ENCODE measurements around the gene C1QTNF7. TPM values are rescaled to one million over a fixed set of nuclear protein-coding genes. Genes with fewer than 3 reads are reported as not detected.

The C1QTNF7 gene
- total RNA-seq, 1 donor from 2014 or later = 0.45 TPM

DNA sequence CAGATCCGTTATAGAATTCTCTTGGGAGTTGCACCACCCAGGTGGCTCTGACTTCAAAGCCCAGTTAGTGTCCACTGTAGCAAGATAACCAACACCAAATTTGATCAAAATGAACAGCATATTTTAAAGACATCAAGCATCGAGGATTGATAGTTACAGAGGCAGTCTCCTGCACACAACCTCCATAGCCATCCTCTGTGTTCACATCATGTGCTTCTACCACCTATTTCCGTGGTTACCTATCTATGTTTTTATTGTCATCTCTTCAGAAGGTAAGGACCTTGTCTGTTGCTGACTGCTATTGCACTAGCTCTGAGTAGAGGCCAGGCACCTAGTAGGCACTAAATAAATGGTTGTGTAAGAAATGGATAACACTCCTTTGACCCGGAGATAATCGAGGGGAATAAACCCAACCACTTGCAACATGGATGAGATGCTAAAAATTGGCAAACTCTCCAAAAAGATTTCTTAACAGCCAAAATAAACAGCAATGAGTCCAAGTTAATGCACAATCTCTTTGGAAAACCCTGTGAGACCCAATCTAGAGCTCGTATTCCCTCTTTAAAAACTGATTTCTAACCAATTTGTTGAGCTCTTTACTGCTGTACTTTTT, 14.7 kb upstream of the C1QTNF7 start:
- peak; percentile 88 for ATAC-seq

DNA sequence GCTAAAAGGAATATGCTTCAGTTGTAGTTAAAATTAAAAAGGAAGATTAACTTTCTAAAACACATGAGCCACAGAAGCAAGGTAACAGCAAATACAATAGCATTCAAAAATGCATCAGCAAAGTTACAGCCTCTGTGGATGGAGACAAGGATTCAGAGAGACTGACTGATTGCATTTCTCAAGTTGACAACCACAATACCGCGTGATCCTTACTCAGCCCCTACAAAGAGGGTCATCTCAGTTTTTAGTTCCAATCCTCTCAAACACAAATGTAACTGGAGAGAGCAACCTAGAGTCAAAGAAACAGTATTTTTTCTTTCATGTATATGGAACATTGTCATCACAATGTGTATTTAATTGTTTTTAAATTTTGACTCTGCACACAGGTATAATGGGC, 14.2 kb upstream of the C1QTNF7 start:
- ATAC-seq (peak; percentile 11), DNase-seq (ENCODE audit: low spot score) (no peak)

More for the DNA sequence above, 14.7 kb upstream of the C1QTNF7 start:
- DNase-seq (ENCODE audit: low spot score) = no peak

DNA sequence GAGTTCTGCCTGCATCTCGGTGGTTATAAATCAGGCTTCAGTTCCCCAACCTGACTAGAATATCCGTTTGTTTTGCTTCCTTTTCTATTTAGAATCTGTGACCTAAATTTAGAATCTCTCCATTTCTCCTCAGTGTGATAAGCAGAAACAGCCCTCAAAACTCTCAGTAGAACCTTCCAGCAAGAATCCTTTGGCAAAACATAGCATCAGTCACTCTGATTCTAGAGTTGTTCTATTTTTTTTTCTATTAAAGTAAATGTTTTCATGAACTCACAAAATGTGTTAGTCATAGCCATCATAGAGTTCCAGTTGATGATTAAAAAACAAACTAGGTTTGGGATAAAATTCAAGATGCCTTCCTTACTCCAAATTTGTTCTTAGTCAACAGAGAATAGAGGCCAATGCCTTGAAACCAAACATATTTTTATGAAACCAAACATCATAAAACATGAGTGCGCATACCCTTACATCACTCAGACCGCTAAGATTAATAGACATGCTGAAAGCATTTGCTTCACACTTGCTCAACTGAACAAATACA, 13.2 kb upstream of the C1QTNF7 start:
- no peak for DNase-seq (ENCODE audit: low spot score)
- no peak for ATAC-seq

DNA sequence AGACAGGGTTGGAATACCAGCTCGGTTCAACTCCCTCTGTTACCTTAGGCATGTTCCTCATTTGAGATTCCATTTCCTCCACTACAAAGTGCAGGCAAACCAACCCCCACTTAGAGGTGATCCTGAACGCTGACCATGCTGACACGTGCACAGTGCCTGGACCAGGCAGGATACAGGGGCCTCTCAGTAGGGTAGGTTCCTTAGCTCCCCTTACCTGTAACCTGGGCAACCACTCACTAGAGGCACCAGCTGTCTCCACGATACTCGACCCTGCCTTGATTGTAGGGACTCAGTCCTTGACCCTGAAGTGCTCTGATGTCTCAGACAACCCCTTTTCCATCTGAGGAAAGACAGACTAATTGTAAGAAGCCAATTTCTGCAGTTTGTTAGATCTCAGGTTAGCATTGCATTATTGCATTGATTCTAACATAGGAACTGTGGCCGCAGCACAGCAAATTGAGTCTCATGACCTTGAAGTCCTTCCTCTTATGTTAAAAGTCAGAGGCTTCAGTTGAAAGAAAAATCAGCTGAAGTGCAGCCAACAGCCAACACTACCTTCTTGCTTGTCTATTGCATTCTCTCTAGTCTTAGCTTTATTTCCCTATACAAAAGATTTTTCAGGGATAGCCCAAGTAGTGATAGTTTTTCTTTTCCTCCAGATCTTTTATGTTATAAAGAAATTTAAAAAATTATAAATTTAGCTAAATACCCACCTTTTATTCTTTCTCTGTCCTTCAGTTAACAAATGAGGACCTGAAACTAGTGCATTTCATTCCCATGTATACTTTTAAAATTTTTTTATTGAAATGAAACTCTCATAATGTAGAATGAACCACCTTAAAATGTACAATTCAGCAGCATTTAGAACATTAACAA, 11.2 kb upstream of the C1QTNF7 start:
- DNase-seq (ENCODE audit: low spot score) = no peak
- ATAC-seq = no peak

DNA sequence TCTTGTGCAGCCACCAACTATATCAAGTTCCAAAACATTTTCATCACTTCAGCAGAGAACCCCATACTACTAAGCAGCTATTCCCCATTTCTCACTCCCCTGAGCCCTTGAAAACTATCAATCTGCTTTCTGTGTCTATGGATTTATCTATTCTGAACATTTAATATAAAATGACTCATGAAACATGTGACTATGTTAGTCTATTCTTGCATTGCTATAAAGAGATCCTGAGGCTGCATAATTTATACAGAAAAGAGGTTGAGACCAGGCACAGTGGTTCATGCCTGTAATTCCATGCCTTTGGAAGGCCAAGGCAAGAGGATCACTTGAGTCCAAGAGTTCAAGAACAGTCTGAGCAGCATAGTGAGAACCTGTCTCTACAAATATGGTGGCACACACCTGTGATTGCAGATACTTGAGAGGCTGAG, 10.6 kb upstream of the C1QTNF7 start:
- DNase-seq (ENCODE audit: low spot score) (no peak), ATAC-seq (no peak)

DNA sequence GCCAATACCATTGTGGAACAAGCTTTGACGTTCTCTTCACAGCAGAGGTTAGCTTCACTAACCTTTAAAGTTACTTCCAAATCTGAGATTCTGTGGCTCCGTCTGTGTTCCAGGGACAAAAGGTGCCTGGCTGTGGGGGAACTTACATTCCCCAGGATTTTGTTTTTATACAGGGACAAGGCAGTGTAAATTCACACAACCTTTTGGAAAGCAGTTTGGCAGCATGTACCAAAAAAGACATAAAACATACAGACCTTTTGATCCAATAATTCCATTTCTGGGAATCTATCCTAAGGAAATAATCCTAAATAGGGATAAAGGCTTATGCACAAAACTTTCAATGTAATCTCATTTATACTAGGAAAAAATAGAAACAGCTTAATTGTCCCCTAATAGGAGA, 8.9 kb upstream of the C1QTNF7 start:
- DNase-seq (ENCODE audit: low spot score) = no peak
- no peak for ATAC-seq

DNA sequence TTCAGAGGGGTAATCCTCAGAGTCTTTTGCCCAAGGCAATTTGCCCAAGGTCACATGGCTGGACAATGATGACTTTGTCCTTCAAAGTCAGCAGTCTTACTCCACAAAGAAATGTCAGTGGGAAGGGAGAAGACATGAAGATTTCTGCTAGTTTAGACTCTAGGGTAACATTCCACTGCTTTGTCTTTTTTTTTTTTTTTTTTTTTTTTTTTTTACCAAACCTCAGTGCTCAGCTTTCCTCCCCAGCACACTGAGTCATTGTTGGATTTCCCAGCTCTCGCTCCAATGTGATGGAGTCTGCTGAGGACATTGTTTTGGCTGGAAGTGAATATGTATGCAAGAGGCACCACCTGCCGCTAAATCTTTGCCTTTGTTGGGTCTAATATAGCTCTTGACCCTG, 7.2 kb upstream of the C1QTNF7 start:
- no peak for ATAC-seq

DNA sequence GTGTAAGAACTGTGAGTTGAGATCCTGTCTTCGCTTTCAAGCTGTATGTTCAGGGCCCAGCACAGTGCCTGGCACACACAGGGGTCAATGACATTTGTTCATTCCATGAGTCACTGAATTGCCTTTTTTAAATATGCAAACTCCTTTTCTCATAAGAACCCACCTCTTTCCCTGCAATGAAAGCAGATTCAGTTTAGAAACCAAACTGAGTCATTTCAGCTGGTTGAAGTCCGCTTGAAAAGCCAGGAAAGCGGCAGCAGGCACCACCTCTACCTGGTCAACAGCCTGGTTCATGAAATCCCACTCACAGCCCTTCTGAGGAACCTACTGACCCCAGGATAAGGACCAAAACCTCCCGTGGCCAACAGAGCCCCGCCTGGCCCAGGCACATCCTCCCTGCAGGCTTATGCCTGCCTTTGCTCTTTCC, 4.5 kb upstream of the C1QTNF7 start:
- ATAC-seq = no peak
- no peak for DNase-seq (ENCODE audit: low spot score)

More for the DNA sequence above, 7.2 kb upstream of the C1QTNF7 start:
- no peak for DNase-seq (ENCODE audit: low spot score)

DNA sequence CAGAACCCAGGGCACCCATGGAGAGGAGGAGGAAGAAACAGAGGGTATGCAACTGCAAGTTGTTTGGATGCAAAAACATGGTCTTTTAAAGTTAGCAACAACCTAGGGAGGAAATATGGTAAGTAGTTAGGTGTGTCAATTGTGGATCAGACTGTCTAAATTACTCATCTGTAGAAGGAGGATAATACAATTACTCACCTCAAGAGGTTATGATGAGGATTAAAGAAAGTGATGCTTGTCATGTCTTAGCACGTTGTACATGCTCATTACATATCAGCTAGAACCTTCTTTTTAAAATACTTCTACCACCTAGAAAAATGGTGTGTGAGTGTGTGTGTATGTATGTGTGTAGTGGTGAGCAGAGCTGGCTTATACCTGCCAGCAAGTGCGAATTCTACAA, 2.3 kb upstream of the C1QTNF7 start:
- ATAC-seq (no peak), DNase-seq (ENCODE audit: low spot score) (no peak)

DNA sequence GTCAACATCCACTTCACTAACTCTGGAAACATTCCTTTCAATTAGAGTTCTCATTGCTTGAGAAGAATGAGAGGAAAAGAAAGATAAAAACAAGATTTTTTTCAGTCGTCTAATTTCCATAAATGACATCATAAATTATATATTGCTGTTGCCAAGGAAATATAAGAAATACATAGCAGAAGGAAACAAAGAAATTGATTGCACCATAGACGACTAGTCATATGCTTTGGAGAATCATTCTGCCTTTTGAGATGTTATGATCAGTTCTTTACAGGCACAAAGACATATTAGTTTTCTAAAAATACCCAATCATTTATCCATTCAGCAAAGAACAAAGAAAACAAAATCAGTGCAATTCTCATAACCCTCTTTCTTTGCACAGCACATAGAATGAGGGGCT, 672 bp upstream of the C1QTNF7 start:
- ATAC-seq (no peak), DNase-seq (ENCODE audit: low spot score) (no peak)

DNA sequence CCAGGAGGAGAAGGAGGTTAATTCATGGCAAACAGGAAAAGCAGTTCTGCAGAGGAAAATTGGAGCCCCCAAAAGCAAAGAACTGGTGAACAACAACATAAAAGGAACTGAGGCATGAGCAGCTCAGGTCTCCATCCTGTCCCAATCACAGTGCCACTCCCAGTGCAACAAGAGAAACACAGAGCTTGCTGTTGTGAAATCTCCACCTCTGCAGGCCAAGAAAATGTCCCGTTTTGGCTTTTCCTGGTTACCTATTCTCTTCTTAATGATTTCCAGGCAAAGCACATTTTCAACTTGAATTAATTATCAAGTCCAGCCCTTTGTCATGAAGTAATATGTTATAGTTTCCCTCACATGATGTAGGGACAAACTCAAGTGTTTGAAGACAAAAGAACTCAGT, 778 bp downstream of the C1QTNF7 start:
- ATAC-seq = no peak

DNA sequence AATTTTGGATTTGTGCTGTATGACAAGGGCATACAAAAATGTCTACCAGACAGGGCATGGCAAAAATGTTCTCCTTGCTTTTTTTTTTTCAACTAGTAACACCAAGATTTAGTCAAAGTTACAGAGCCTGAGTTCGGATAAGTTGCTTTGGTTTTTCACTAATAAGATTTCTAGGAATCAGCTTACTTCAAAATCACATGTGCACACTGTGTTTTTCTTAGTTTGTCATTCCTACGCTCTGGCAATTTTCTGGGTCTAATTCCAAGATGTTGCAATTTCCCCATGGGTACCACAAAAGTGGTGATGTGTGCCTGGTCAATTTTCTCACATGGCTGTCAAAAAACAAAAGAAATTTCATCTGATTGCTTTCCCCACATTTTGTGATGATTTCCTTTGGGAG, 6.3 kb downstream of the C1QTNF7 start:
- DNase-seq (ENCODE audit: low spot score) (no peak), ATAC-seq (no peak)

More for the DNA sequence above, 778 bp downstream of the C1QTNF7 start:
- no peak for DNase-seq (ENCODE audit: low spot score)

DNA sequence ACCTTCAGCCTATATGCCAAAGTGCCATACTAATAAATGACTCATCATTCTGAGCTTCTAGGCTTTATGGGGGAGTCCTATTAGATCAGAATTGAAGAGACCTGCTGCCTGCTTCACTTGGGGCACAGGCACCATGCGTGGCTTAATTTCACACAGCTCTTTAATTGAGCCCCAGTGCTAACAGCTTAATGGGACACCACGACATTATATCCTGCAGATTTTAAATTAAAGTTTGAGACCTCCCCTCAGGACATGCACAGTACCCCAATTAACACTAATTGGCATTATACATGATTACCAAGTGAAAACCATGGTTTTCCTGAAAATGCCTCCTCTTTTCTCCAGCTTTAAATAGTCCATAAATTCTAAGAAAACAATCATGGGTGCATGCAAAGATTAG, 6.8 kb downstream of the C1QTNF7 start:
- DNase-seq (ENCODE audit: low spot score) (no peak), ATAC-seq (no peak)

DNA sequence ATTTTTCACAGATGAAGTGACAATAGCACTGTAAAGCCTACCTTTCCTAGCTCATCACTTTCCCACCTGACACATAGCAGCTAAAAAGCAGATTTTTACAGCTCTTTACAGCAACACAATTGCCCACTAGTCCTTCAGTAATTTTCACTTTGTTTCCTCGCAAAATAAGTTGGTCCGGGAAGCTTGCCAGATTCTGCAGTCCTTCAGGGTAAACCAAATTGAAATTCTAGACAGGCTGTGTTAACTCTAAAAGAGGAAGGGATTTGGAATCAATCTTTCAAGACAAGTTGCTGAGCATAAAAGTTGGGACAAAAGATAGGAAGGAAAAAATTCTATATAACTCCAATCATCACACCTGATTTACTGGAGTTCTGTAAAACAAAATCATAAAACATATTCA, 8.7 kb downstream of the C1QTNF7 start:
- ATAC-seq = no peak
- DNase-seq (ENCODE audit: low spot score) = no peak

DNA sequence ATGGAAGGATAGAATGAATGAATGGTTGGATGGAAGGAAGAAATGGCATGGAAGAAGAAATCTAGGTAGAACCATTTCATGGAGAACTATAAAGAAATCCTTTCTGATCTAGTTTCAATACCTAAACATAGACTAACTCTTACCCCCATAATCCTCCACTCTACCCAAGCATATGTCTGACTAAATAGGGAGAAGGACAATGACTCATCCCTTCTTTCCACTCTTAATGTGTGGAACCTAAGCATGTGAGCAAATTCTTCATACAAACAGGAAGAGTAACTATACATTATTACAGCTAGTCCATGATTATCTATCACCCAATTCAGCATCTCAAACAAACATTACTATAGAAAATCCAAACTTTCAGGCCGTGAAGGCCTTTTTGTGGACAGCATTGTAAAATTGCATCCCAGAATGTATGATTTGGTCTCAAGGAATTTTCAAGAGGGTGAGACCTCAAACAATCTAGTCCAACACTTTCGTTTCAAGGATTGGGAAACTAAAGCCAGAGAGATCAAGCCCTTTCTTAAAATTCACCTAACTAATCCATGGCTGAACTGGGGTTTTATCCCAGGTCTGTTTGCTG, 11.2 kb downstream of the C1QTNF7 start:
- DNase-seq (ENCODE audit: low spot score) = no peak
- ATAC-seq = no peak

DNA sequence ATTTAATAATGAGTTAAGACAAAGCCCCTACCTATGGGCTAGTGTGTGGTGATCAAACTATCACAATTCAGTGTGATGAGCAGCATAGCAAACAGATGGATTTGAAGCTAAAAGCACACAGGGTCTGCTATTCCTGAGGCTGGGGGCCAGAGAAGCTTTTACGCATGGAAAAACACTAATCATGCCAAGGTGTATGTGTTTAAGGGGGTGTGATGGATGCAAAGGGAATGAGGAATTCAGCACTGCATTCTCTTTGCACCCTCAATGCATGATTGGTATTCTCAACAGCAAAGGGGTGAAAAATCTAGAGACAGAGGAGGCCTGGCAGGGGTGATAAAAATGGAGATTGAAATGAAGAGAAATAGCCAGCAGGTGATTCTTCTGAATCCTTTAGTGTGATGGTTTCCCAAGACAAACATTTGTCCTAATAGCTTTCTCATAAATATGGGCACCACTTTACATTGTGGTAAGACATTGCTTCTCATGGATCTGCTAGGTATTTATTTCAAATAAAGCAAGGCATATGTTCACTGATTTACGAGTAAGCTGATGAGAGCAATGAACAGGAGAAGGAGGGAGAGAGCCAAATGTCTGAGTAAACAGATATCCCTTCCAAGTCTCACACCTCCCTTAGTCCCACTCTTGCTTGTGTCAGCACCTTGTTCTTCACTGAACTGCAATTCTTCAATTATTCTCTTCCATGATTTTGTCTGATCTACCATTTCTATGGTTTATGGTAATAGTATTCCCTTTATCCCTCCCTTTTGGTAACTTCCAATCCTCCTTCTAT, 15.7 kb downstream of the C1QTNF7 start:
- no peak for DNase-seq (ENCODE audit: low spot score)
- no peak for ATAC-seq

DNA sequence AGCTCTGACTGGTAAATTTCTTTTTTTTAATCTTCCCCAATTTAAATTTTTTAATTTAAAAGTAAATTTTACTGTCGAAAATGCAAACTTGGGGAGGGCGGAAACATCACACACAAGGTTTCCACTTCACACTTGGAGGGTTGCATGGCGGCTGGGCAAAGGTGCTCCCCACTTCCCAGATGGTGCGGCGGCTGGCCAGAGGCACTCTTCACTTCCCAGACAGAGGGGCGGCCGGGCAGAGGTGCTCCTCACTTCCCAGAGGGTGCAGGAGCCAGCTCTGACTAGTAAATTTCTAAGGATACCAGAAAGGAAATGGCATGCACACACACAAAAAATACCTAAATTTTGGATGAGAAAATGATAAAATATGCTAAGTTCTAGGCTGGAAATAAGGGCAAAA, 16.4 kb downstream of the C1QTNF7 start:
- no peak for DNase-seq (ENCODE audit: low spot score)
- ATAC-seq = no peak

DNA sequence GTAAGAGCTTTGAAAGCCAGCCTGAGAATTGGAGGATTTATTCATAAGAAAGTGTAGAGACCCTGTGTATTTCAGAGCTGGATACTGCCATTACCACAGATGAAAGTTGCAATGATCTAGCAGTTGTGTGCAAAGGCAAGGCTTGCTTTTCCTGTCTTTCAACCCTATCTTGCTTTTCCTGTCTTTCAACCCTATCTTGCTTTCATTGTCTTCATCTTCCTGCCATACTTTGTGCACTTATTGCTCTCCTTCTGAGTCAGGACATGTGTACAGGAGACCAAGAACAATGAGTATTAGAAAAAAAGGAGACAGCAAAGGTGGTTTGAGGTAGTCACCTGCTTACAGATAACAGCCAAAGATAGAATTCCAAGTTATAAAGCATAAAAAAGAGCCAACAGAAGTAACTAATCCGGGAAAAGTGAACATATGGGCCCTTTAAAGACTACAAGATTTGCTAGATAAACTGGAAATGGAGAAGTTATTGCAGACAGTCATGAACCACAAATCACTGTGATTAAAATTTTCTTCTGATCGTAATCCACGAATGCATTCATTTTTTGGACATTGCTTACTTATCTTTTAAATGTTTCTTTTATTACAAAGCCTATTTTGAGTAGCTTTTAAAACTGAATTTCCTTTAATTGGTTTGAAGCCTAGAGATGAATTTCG, 17.2 kb downstream of the C1QTNF7 start:
- no peak for DNase-seq (ENCODE audit: low spot score)

DNA sequence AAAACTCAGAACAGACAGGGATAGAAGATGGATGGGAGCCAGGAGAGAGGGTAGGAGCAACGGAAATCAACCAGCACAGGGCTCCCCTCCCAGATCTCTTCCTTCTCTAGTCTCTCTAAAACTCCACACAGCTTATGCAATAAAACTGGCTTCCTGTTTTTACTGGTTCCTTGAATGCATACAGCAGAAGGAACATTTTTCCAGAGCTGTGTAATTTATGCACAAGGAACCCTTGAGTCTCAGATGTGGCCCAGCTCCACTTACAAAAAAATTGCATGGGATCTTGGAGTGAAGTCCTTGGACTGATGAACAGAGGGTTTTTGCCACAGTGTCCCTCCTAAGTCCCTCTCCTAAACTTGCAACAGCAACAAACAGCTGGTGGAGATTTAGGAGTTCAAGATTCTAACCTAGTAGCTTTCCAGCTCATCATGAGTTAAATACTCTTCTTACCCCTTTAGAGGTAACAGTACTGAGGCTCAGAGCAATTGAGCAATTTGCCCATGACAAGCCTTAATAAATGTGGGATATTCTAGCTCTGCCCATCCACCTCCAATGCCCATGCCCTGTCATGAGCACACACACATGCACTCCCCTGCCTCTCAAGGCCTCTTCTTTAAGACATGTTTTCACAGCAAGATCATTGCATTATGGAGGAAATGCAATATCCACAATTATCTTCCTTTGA, 23.5 kb downstream of the C1QTNF7 start:
- DNase-seq (ENCODE audit: low spot score) = no peak
- no peak for ATAC-seq

More for the DNA sequence above, 17.2 kb downstream of the C1QTNF7 start:
- ATAC-seq = no peak
